ENCODE data around the gene D2HGDH.

DNA sequence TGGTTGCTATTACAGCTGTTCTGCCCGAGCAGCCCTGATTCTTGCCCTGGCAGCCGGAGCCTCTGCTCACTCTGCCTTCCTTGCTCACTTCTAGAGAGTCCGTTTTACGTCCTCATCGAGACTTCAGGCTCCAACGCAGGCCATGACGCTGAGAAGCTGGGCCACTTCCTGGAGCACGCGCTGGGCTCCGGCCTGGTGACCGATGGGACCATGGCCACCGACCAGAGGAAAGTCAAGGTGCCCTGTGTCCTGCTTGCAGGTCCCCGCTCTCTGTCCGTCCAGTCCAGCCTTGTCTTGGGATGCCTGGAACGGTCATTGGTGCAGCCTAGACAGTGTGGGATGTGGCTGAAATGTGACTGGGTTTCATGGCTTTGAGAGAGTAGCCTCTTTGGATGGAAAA lies 16.7 kb downstream of the D2HGDH start:
- no peak for TF ChIP-seq MYNN (IDR thresholded peaks at IDR 0.05)
- no peak for TF ChIP-seq MYNN (CRISPR knock-in tag; IDR thresholded peaks at IDR 0.05)
- no peak for TF ChIP-seq POLR2A (conservative IDR thresholded peaks at IDR 0.05)
- TF ChIP-seq POLR2AphosphoS2 (IDR thresholded peaks at IDR 0.05; ENCODE audit: low read length) = no peak
- TF ChIP-seq, protein P1, sequence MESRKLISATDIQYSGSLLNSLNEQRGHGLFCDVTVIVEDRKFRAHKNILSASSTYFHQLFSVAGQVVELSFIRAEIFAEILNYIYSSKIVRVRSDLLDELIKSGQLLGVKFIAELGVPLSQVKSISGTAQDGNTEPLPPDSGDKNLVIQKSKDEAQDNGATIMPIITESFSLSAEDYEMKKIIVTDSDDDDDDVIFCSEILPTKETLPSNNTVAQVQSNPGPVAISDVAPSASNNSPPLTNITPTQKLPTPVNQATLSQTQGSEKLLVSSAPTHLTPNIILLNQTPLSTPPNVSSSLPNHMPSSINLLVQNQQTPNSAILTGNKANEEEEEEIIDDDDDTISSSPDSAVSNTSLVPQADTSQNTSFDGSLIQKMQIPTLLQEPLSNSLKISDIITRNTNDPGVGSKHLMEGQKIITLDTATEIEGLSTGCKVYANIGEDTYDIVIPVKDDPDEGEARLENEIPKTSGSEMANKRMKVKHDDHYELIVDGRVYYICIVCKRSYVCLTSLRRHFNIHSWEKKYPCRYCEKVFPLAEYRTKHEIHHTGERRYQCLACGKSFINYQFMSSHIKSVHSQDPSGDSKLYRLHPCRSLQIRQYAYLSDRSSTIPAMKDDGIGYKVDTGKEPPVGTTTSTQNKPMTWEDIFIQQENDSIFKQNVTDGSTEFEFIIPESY (CRISPR knock-in tag; IDR thresholded peaks at IDR 0.05) = no peak
- TF ChIP-seq RBFOX2 (IDR thresholded peaks at IDR 0.05; ENCODE audit: low read depth, low read length) = no peak
